ENCODE measurements around the gene ZNF140. TPM values are rescaled to one million over a fixed set of nuclear protein-coding genes. Genes with fewer than 3 reads are reported as not detected.

The ZNF140 gene
- total RNA-seq, 2 experiments from 2014 or later, result 13.1 to 13.4 TPM

DNA sequence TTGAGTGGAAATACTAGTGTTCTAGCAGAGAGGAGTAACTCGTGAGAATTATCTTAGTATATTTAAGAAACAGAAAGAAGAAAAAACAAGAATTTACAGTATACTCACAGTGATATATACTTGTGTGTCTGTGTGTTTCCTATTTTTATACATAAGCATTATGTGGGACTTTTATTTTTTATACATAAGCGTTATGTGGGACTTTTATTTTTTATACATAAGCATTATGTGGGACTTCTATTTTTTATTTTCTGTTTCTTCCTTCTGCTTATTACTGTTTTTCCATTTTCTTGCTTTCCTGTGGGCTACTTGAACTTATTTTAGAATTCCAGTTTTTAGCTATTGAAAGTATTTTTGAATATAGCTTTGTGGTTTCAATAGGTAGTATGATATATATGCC lies 6.9 kb upstream of the ZNF140 start:
- Histone ChIP-seq H3K79me2 (ENCODE audit: insufficient read depth, low read depth, low read length) (no peaks in the 10 kb centered on the region), H3K36me3 (ENCODE audit: insufficient read depth, low read length) (no peaks in the 10 kb centered on the region), H3K27ac (ENCODE audit: low read depth, low read length, poor library complexity, severe bottlenecking) (no peak overlapping the region), H4K20me1 (ENCODE audit: insufficient read depth, low read length) (no peaks in the 10 kb centered on the region), H3K9me3 (ENCODE audit: low read length) (peaks cover 33% of the 10 kb centered on the region; the same call in 1 of the 2 replicates), H2AFZ (ENCODE audit: low read length) (no peak overlapping the region), H3K4me3 (ENCODE audit: low read depth, low read length, poor library complexity, severe bottlenecking) (no peak overlapping the region), H3K9me2 (ENCODE audit: insufficient read depth, low read length) (no peaks in the 10 kb centered on the region), H3K4me1 (ENCODE audit: insufficient read depth, low read length, poor library complexity, severe bottlenecking) (no peaks in the 10 kb centered on the region), H3K4me2 (ENCODE audit: low read length) (no peak overlapping the region)
- POLR2A ChIA-PET, result interaction anchor here (1.0 kb wide), 1 partner anchor 98 kb away, joined by 3 read pairs; no protein-coding TSS in a partner anchor
- intact Hi-C loops (cut with micrococcal nuclease; ENCODE audit: unreplicated experiment), result no loop called here
- no peak for DNase-seq (ENCODE audit: low spot score)
- no peak for TF ChIP-seq CTCF (conservative IDR thresholded peaks at IDR 0.05; ENCODE audit: low read length)
- TF ChIP-seq EZH2phosphoT487 (IDR thresholded peaks at IDR 0.05; ENCODE audit: borderline replicate concordance, low read depth, low read length), result no peak
- no TSS peak for BruUV-seq (replicated peaks)
- CTCF ChIA-PET (ENCODE audit: unreplicated experiment), result no interaction called here

DNA sequence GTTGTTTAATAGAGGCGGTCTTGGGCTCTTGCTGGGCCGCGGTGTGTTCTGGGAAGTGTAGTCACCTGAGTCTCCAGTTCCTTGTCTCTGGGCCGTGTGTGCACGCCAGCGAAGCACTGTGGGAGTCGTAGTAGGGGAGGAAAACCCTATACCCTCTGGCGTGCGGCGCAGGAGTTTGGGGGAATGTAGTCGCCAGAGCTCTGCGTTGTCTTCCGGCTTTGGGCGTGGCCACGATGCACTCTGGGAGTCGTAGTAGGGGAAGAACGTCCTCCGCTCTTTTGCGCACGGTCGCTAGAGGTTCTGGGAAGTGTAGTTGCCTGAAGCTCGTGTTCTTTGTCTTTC lies 726 bp upstream of the ZNF140 start:
- peak overlapping the region; percentile 86 for H3K4me3 ChIP-seq (ENCODE audit: low read depth, low read length, poor library complexity, severe bottlenecking)
- peaks cover 9% of the 10 kb centered on the region; the same call in 1 of the 2 replicates for H3K79me2 ChIP-seq (ENCODE audit: insufficient read depth, low read depth, low read length)
- H2AFZ ChIP-seq (ENCODE audit: low read length), result peak overlapping the region; percentile 100
- peaks cover 15% of the 10 kb centered on the region for H3K4me1 ChIP-seq (ENCODE audit: insufficient read depth, low read length, poor library complexity, severe bottlenecking)
- peaks cover 58% of the 10 kb centered on the region; the same call in 1 of the 2 replicates for H3K9me3 ChIP-seq (ENCODE audit: low read length)
- H3K36me3 ChIP-seq (ENCODE audit: insufficient read depth, low read length), result peaks cover 34% of the 10 kb centered on the region
- peak overlapping the region; percentile 90 for H3K4me2 ChIP-seq (ENCODE audit: low read length)
- POLR2A ChIA-PET, result interaction anchor here (0.6 to 1.1 kb wide), 2 partner anchors 94 to 121 kb away, joined by 3 to 4 read pairs; partner anchors contain the start of gene ZNF26
- TF ChIP-seq EZH2phosphoT487 (IDR thresholded peaks at IDR 0.05; ENCODE audit: borderline replicate concordance, low read depth, low read length) (no peak), CTCF (conservative IDR thresholded peaks at IDR 0.05; ENCODE audit: low read length) (no peak)
- no TSS peak for BruUV-seq (replicated peaks)
- DNase-seq (ENCODE audit: low spot score), result peak; percentile 99
- no peaks in the 10 kb centered on the region for H3K9me2 ChIP-seq (ENCODE audit: insufficient read depth, low read length)
- intact Hi-C loops (cut with micrococcal nuclease; ENCODE audit: unreplicated experiment), result loop anchor here (1.0 kb wide), 5 partner anchors 43 to 124 kb away; partner anchors contain the start of genes ZNF10, ZNF26, ZNF268 and ZNF605
- peak overlapping the region; percentile 87 for H3K27ac ChIP-seq (ENCODE audit: low read depth, low read length, poor library complexity, severe bottlenecking)
- CTCF ChIA-PET (ENCODE audit: unreplicated experiment), result no interaction called here
- no peaks in the 10 kb centered on the region for H4K20me1 ChIP-seq (ENCODE audit: insufficient read depth, low read length)

GRCh38 chr12:133081159-133081780 lies 547 bp downstream of the ZNF140 start:
- TF ChIP-seq CTCF (conservative IDR thresholded peaks at IDR 0.05; ENCODE audit: low read length), result no peak
- no peak for TF ChIP-seq EZH2phosphoT487 (IDR thresholded peaks at IDR 0.05; ENCODE audit: borderline replicate concordance, low read depth, low read length)
- Histone ChIP-seq H3K27ac (ENCODE audit: low read depth, low read length, poor library complexity, severe bottlenecking) (peak overlapping the region; percentile 87), H3K4me1 (ENCODE audit: insufficient read depth, low read length, poor library complexity, severe bottlenecking) (peaks cover 15% of the 10 kb centered on the region), H3K4me3 (ENCODE audit: low read depth, low read length, poor library complexity, severe bottlenecking) (peak overlapping the region; percentile 86), H3K4me2 (ENCODE audit: low read length) (peak overlapping the region; percentile 90), H4K20me1 (ENCODE audit: insufficient read depth, low read length) (no peaks in the 10 kb centered on the region), H3K9me2 (ENCODE audit: insufficient read depth, low read length) (no peaks in the 10 kb centered on the region), H3K36me3 (ENCODE audit: insufficient read depth, low read length) (peaks cover 47% of the 10 kb centered on the region), H2AFZ (ENCODE audit: low read length) (peak overlapping the region; percentile 52; the same call in 1 of the 2 replicates), H3K79me2 (ENCODE audit: insufficient read depth, low read depth, low read length) (peaks cover 9% of the 10 kb centered on the region; the same call in 1 of the 2 replicates), H3K9me3 (ENCODE audit: low read length) (peaks cover 66% of the 10 kb centered on the region)
- BruUV-seq (replicated peaks), result no TSS peak
- peak; percentile 23 for DNase-seq (ENCODE audit: low spot score)
- intact Hi-C loops (cut with micrococcal nuclease; ENCODE audit: unreplicated experiment), result no loop called here
- ChIA-PET CTCF (ENCODE audit: unreplicated experiment) (interaction anchor here (0.6 kb wide), 1 partner anchor 481 kb away, joined by 4 read pairs; no protein-coding TSS in a partner anchor), POLR2A (interaction anchor here (1.4 kb wide), 1 partner anchor 94 kb away, joined by 4 read pairs; the partner anchor contains the start of gene ZNF26)

All from OCI-LY7 (cell line).